Measurements from ENCODE around the gene PPFIA4. TPM values are rescaled to one million over a fixed set of nuclear protein-coding genes. Genes with fewer than 3 reads are reported as not detected.
"Not testable (repeated sequence)": the region's sequence is repeated elsewhere in the genome, so short reads cannot be mapped to it uniquely, and the experiment has no call there.

Gene PPFIA4
- total and polyA plus RNA-seq, 9 of the 15 experiments (the other 6 are each of a cell fraction or from before 2014, with no cell fraction given): 0.07 to 12.0 (median 0.70) TPM

GRCh38 chr1:203005395-203006142, 20.7 kb upstream of the PPFIA4 start (continued):
- 0 out of 2 replicates have a peak, but pooled peaks have one; percentile 23 for TF ChIP-seq TRIM25 (IDR thresholded peaks at IDR 0.05; ENCODE audit: borderline replicate concordance)
- TF ChIP-seq CXXC5 (CRISPR knock-in tag; IDR thresholded peaks at IDR 0.05): peak; percentile 92
- not testable (repeated sequence) for TF ChIP-seq NR4A1 (CRISPR knock-in tag; IDR thresholded peaks at IDR 0.05); NR2C1 (tag; IDR thresholded peaks at IDR 0.05)
- TF ChIP-seq NR4A1 (tag; IDR thresholded peaks at IDR 0.05): peak; percentile 60; the same call in 1 of the 2 replicates
- peak; percentile 64 for TF ChIP-seq HMGN3 (IDR thresholded peaks at IDR 0.05; ENCODE audit: borderline replicate concordance, extremely low read depth, insufficient read length, low read depth, low read length)
- TF ChIP-seq AFF1 (IDR thresholded peaks at IDR 0.05; ENCODE audit: low read depth in 1 of 2, partially characterized antibody in 2 of 2): peak; percentile 29 to 86
- 0 out of 2 replicates have a peak, but pooled peaks have one; percentile 52 for TF ChIP-seq ETS1 (conservative IDR thresholded peaks at IDR 0.05; ENCODE audit: control insufficient read depth, low read depth, low read length)
- peak; percentile 40; the same call in 1 of the 2 replicates for TF ChIP-seq RNF2 (IDR thresholded peaks at IDR 0.05)
- 0 out of 2 replicates have a peak, but pooled peaks have one; percentile 22 for TF ChIP-seq ZNF197 (CRISPR knock-in tag; IDR thresholded peaks at IDR 0.05; ENCODE audit: low read depth)
- TF ChIP-seq EGR1 (conservative IDR thresholded peaks at IDR 0.05): peak; percentile 69
- peak; percentile 43; the same call in 1 of the 2 replicates for TF ChIP-seq ZNF384 (IDR thresholded peaks at IDR 0.05; ENCODE audit: low read depth, low read length)
- TF ChIP-seq NR2C1 (IDR thresholded peaks at IDR 0.05): 0 out of 2 replicates have a peak, but pooled peaks have one; percentile 18
- TF ChIP-seq ZEB2 (IDR thresholded peaks at IDR 0.05): peak; percentile 58
- peak; percentile 53 for TF ChIP-seq PRDM10 (IDR thresholded peaks at IDR 0.05; ENCODE audit: partially characterized antibody)
- peak; percentile 88 for TF ChIP-seq EP400 (IDR thresholded peaks at IDR 0.05)
- peak; percentile 91 for TF ChIP-seq CBFA2T3 (IDR thresholded peaks at IDR 0.05)
